Panc1 (cell line): ENCODE data around the gene MAD1L1.

ENCODE experiments used
- CTCF ChIP-seq: fragments of 450-650 bp; IDR thresholded peaks from 2 replicates; pipeline ENCODE4 v1.5.1; 2017; ENCODE audit warnings: mild to moderate bottlenecking
- SIN3A ChIP-seq: IDR thresholded peaks from 2 replicates; pipeline ENCODE4 v1.6.1; 2012; ENCODE audit warnings: low read depth, mild to moderate bottlenecking, low read length, moderate library complexity, borderline replicate concordance; ENCODE audit not compliant: insufficient read depth
- TCF7L2 ChIP-seq: IDR thresholded peaks from 2 replicates; pipeline ENCODE4 v1.6.1; 2011; ENCODE audit warnings: mild to moderate bottlenecking, low read depth, low read length, inconsistent platforms

GRCh38 chr7:1867370-1868260 lies 365.1 kb downstream of the MAD1L1 start:
- no peak for TF ChIP-seq CTCF
- TF ChIP-seq TCF7L2, result no peak
- TF ChIP-seq SIN3A, result no peak
